HG03135 (cell line): ENCODE data around the gene HPSE2.

Experiments
- ATAC-seq: cut with Tn5 transposase; IDR thresholded peaks from one replicate; pipeline ENCODE4 v1.9.1; 2021; ENCODE audit warnings: mild to moderate bottlenecking, moderate library complexity; ENCODE audit not compliant: unreplicated experiment

The HPSE2 gene

GRCh38 chr10:98446151-98446660 is 789.4 kb downstream of the HPSE2 start:
- ATAC-seq: peak; percentile 29

- no peak for ATAC-seq
These were observed 790.3 kb downstream of the HPSE2 start for GRCh38 chr10:98445200-98445812.

- ATAC-seq: no peak
These were observed 791.2 kb downstream of the HPSE2 start for GRCh38 chr10:98444314-98445006.

GRCh38 chr10:98438715-98439114 is 796.9 kb downstream of the HPSE2 start:
- no peak for ATAC-seq

GRCh38 chr10:98436704-98437103 is 798.9 kb downstream of the HPSE2 start:
- ATAC-seq: no peak

- no peak for ATAC-seq
These were observed 800.5 kb downstream of the HPSE2 start for GRCh38 chr10:98435178-98435577.

GRCh38 chr10:98433881-98434732 is 801.5 kb downstream of the HPSE2 start:
- ATAC-seq: no peak

- ATAC-seq: no peak
These were observed 802.3 kb downstream of the HPSE2 start for GRCh38 chr10:98433371-98433770.

- no peak for ATAC-seq
These were observed 803.3 kb downstream of the HPSE2 start for GRCh38 chr10:98432330-98432729.

- ATAC-seq: no peak
These were observed 804.6 kb downstream of the HPSE2 start for GRCh38 chr10:98431016-98431415.

GRCh38 chr10:98430427-98430826 is 805.2 kb downstream of the HPSE2 start:
- no peak for ATAC-seq

- ATAC-seq: no peak
These were observed 806.2 kb downstream of the HPSE2 start for GRCh38 chr10:98429320-98430072.

- no peak for ATAC-seq
These were observed 808.6 kb downstream of the HPSE2 start for GRCh38 chr10:98427011-98427515.

GRCh38 chr10:98425511-98426352 is 809.9 kb downstream of the HPSE2 start:
- no peak for ATAC-seq

- ATAC-seq: no peak
These were observed 811.1 kb downstream of the HPSE2 start for GRCh38 chr10:98424295-98425254.

- no peak for ATAC-seq
These were observed 811.9 kb downstream of the HPSE2 start for GRCh38 chr10:98423691-98424120.

GRCh38 chr10:98422182-98422581 is 813.5 kb downstream of the HPSE2 start:
- no peak for ATAC-seq

GRCh38 chr10:98420786-98421185 is 814.9 kb downstream of the HPSE2 start:
- no peak for ATAC-seq
